LoVo (cell line): ENCODE data around the gene ERCC5.
A peak's percentile ranks its signal among the peaks of the same experiment; 100 is the strongest.

ENCODE experiments used
- DNase-seq: peaks from one replicate; pipeline ENCODE4 v3.0.0-alpha.2; 2016; ENCODE audit warnings: low spot score

The ERCC5 gene

GRCh38 chr13:102845289-102845629, 573 bp upstream of the ERCC5 start:
- DNase-seq: no peak

GRCh38 chr13:102846261-102847015, 606 bp downstream of the ERCC5 start:
- DNase-seq: peak; percentile 47

DNA sequence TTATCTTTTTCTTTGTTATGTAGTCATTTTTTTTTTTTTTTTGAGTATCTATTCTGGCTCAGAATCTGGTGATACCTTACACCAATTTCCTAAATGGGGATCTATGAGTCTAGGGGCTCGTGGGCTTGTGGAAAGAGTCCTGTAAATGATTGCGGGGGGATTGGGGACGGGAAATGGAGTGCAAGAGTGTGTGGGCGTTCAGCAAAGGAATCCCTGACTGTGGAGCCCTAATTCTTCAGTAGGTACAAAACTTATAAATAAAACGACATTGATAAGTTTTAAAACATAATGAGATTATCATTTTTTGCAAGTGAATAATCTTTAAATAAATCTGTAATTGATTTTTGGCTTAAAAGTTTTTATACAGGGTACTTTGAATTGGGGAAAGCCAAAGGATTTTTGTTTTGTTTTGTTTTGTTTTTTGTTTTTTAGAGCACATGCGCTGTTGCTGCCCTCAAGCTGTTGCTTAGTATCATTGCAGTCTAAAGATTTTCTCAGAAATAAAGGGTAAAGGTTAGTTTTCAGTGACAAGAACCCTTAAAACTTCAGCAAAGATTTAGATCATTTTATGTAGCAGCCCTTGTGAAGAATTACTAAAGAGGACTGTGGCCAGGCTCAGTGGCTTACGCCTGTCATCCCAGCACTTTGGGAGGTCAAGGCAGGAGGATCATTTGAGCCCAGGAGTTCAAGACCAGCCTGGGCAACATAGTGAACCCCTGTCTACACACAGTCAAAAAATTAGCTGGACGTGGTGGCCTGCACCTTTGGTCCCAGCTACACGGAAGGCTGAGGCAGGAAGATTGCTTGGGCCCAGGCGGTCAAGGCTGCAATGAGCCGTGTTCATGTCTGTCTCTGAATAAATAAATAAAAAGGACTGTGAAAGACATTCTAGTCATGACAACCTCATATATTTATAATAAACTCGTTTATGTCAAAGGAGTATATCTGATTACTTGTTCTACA, 1.7 kb downstream of the ERCC5 start:
- peak; percentile 37 for DNase-seq

GRCh38 chr13:102848956-102849355, 3.1 kb downstream of the ERCC5 start:
- no peak for DNase-seq

DNA sequence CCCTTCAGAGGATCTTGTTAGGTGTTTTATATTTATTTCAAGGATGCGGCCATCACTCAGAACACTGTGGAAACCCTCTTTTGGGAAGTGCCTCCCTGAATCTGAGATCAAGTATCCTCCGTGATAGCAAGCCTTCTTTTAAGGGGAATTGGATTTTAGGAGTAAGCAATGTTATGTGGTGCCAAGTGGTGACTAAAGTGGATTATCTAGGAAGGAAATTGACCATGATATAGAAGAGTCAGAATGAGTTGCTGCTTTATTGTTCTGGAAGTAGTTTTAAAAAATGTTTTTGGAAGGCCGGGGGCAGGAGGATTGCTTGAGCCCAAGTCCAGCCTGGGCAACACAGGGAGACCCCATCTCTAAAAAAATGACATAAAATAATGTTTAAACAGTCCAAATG, 6.7 kb downstream of the ERCC5 start:
- no peak for DNase-seq

- no peak for DNase-seq
Measured at GRCh38 chr13:102854675-102855074, 8.8 kb downstream of the ERCC5 start.

GRCh38 chr13:102856557-102856956, 10.7 kb downstream of the ERCC5 start:
- DNase-seq: no peak

- DNase-seq: no peak
Measured at GRCh38 chr13:102862624-102863210, 16.9 kb downstream of the ERCC5 start.

DNA sequence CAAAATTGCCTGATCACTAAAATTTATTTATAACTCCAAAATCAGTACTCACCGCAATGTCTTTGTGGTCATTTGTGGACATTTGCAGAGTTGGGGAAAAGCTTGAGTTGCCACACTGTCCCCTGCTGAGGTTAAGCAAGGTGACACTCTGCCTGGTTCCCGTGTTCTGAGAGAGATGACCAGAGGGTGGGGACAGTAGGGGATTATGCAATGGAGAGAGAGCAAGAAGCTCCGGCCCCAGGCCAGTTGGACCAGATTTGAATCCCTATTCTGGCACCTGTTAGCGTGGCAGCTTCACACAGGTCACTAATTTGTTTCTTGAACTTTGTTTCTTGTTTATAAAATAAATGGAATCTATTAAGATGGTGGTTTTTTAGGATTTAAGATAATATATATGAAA, 17.8 kb downstream of the ERCC5 start:
- no peak for DNase-seq

DNA sequence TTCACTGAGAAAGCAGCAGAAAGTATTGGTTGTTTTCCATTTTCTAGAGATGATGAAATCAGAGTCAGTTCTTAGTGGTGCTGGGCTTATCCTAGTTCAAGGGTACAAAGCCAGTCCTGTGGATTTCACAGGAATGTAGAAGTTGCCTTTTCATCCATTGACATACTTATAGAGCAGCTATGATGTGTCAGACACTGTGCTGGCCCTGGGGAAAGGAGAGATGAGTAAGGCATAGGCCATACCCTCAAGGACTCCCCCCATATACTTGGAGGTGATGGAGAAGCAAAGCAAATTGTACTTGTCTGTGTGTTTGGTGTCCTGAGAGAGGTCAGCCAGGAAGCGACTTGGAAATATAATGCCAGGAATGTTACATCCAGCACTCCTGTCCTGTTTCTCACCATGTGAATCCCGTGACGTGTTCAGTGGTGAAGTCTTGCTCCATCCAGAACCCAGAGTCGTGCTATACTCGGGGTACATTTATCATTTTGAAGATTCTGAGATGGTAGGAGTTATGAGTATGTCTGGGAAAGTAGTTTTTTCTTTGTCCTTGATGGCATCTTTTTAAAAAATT, 22.6 kb downstream of the ERCC5 start:
- no peak for DNase-seq

DNA sequence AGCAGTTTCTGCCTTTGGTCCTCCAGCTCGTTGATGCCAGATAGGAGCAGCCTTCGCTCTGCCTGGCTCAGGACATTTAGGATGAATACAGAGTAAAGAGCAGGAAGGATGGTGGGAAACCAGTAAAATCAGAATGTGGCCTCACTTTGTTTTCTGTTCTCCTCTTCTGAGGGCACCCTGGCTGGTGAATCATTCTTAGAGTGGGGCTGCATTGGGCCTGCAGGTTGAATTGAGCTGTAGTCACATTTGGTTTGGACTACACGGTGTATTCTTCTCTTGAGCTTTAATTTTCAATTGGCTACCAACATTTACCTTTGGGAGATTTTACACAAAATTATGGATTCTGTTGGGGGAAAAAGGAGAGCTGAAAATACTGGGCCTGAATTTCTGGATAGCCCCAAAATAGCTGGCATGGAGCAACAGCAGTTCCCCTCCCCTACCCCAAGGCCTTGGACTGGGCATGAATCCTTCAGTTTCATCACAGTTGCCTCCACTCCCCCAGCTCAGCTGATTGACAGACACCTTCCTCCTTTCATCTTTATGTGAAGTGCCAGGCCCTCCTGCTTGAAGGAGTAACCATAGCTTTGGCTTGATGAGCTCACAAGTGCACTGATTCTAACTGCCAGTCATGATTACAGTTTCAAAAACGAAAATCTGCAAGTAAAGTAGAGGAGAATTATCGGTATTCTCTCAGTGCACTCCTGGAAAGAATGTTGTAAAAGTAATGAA, 24.3 kb downstream of the ERCC5 start:
- DNase-seq: no peak

DNA sequence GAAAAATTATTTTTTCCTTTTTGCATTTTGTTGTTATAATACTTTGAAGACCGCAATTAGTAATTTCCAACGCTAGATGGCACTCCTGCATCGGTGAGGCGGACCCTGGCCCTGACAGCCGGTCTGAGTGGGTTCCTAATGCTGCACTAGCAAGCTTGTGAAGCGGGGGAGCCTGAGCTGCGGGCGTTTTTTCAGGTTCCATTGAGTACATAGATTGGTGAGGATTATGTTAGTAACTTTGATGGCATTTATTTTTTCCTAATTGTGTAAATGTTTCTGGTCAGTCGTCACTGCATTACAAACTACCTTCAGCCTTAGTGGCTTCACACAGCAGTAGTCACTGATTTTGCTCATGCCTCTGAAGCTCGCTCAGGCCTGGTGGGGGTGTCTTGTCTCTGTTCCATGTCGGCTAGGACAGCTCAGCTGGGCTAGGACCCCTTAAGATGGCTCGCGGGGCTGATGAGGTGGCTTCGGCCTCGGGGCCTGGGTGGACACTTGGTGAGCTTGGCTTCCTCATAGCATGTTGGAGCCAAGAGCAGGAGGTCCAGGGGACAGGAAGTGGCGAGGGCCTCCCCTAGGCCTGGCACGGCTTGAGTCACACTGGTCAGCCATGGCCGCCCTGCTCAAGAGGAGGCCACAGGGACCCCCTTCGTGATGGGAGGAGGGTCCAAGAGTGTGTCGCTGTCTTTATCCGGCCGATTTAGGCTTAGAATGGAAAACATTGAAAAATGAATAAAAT, 25.0 kb downstream of the ERCC5 start:
- peak; percentile 37 for DNase-seq

- DNase-seq: no peak
Measured at GRCh38 chr13:102872131-102872530, 26.3 kb downstream of the ERCC5 start.

DNA sequence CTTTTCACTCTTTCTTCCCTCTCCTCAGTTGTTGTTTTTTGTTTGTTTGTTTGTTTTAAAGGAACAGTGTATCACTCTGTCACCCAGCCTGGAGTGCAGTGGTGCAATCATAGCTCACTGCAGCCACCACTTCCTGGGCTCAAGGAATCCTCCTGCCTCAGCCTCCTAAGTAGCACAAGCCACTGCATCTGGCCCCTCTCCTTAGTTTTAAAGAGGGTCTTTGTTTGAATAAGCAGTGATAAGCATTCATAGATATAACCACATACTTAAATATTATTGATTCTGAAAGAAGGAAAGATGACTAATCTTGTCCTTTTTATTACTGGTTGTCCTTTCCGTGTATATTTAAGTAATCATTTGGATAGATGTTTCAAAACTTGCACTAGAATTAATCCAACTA, 26.7 kb downstream of the ERCC5 start:
- DNase-seq: no peak

DNA sequence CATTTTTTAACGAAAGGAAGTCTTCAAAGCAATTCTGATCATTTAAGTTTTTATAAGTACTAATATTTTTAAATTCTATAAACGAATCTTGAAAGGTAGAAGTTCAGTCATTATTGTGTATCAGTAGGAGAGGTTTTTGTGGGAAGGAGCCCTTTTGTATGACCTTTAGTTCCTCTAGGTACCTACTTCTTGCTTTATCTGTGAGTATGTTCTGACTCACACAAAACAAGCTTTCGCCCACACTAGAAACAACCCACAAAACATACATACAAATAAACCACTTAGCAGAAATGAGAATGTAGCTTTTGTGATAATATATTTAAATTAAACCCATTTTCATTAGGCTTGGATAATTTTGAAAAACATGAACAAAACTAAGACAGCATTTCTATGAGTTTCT, 27.8 kb downstream of the ERCC5 start:
- DNase-seq: no peak

DNA sequence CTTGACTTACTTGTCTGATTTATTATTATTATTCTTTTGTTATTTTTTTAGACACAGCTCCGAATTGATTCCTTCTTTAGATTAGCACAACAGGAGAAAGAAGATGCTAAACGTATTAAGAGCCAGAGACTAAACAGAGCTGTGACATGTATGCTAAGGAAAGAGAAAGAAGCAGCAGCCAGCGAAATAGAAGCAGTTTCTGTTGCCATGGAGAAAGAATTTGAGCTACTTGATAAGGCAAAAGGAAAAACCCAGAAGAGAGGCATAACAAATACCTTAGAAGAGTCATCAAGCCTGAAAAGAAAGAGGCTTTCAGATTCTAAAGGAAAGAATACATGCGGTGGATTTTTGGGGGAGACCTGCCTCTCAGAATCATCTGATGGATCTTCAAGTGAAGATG, 29.4 kb downstream of the ERCC5 start:
- DNase-seq: no peak

GRCh38 chr13:102877303-102877702, 31.5 kb downstream of the ERCC5 start:
- DNase-seq: no peak

GRCh38 chr13:102878481-102878880, 32.6 kb downstream of the ERCC5 start:
- DNase-seq: no peak

DNA sequence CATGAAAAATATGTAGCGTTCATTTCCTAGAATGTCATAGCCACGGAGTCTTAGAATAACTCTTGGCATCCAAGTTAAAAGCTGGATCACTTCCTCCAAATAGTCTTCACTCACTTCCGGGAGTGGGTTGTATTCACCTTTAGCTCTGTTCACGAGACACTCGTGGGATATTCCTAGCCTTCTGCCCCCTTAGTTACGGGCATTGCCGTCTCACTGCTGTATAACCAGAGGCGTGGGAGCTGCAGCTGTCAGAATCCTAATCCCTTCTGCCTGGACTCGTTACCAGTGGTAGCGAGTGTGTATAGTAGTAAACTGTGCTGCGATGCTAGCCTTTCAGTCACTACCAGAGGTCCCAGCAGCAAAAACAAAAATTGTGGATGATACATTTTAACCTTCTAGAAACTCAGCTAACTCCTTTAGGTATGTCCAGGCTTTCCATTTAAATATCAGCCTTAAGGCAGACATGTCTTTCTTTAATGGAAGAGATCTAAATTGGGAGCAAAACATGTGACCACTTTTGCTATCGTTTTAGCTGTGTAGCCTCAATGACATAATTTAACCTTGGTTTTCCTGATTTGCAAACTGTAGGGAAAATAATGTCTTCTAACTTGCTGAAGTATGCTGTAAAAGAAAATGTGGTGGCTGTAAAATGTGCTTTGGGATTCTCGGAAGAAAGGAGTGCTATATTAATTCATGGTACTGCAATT, 34.1 kb downstream of the ERCC5 start:
- no peak for DNase-seq
